Body of pancreas (tissue), 4 donors: Measurements from ENCODE around the gene RGS7BP.

Source experiments
- POLR2A ChIP-seq, 3 donors: fragments of 450-650 bp; IDR thresholded peaks; one replicate each; pipeline ENCODE4 v1.6.1; 2016; ENCODE audit warnings: antibody characterized with exemption in 3 of 3, mild to moderate bottlenecking in 2 of 3
- TF ChIP-seq, protein P1 (sequence below), 7 experiments: fragments of 450-650 bp in 4 of 7; fragments of 200-600 bp in 3 of 7; sonication (generic) in 3 of 7; IDR thresholded peaks; one replicate each; pipeline ENCODE4 v1.5.1; 2016 to 2019; ENCODE audit warnings: antibody characterized with exemption in 7 of 7

DNA sequence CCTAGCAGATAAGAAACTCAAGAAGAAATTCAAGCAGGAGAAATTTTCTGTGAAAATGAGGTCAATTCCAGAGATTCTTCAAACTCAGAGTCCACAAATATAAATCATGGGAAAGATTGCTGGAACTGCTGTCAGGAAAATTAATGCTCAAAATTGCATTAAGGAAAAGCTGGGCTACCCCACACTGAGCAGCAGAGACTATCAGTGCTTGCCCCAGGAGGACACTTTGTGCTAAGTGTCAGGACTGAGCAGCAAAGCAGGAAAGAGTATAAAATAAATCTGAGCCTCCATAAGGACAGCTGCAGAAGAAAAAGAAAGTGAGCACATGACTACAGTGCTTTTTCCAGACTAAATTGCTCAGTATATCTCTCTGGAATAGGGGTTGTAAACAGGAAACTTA is 81.6 kb downstream of the RGS7BP start:
- TF ChIP-seq, protein P1, sequence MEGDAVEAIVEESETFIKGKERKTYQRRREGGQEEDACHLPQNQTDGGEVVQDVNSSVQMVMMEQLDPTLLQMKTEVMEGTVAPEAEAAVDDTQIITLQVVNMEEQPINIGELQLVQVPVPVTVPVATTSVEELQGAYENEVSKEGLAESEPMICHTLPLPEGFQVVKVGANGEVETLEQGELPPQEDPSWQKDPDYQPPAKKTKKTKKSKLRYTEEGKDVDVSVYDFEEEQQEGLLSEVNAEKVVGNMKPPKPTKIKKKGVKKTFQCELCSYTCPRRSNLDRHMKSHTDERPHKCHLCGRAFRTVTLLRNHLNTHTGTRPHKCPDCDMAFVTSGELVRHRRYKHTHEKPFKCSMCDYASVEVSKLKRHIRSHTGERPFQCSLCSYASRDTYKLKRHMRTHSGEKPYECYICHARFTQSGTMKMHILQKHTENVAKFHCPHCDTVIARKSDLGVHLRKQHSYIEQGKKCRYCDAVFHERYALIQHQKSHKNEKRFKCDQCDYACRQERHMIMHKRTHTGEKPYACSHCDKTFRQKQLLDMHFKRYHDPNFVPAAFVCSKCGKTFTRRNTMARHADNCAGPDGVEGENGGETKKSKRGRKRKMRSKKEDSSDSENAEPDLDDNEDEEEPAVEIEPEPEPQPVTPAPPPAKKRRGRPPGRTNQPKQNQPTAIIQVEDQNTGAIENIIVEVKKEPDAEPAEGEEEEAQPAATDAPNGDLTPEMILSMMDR (IDR thresholded peaks at IDR 0.05), result no peak
- TF ChIP-seq POLR2A (IDR thresholded peaks at IDR 0.05), result no peak
